HG03045 (cell line): Measurements from ENCODE around the gene SELENOF.
A peak's percentile ranks its signal among the peaks of the same experiment; 100 is the strongest.
"Not testable (repeated sequence)": the region's sequence is repeated elsewhere in the genome, so short reads cannot be mapped to it uniquely, and the experiment has no call there.

Experiments used
- ATAC-seq: cut with Tn5 transposase; IDR thresholded peaks from one replicate; pipeline ENCODE4 v1.9.1; 2021; ENCODE audit warnings: mild to moderate bottlenecking, moderate library complexity; ENCODE audit not compliant: unreplicated experiment

Gene SELENOF

GRCh38 chr1:86922445-86922844 lies 8.5 kb upstream of the SELENOF start:
- ATAC-seq, result no peak

- ATAC-seq, result no peak
These were observed 2.8 kb upstream of the SELENOF start for GRCh38 chr1:86916752-86917151.

GRCh38 chr1:86915737-86916235 lies 1.9 kb upstream of the SELENOF start:
- ATAC-seq, result no peak

- peak; percentile 23 for ATAC-seq
These were observed 1.2 kb upstream of the SELENOF start for GRCh38 chr1:86914998-86915736.

GRCh38 chr1:86914601-86914997 lies 673 bp upstream of the SELENOF start, which contains the start of gene HS2ST1:
Gene HS2ST1, plus strand, starts transcription at chr1:86914635.
- no peak for ATAC-seq

- no peak for ATAC-seq
These were observed 479 bp downstream of the SELENOF start for GRCh38 chr1:86913399-86913895.

GRCh38 chr1:86912281-86912900 lies 1.5 kb downstream of the SELENOF start:
- no peak for ATAC-seq

GRCh38 chr1:86906419-86906818 lies 7.5 kb downstream of the SELENOF start:
- ATAC-seq, result no peak

- ATAC-seq, result no peak
These were observed 8.1 kb downstream of the SELENOF start for GRCh38 chr1:86905875-86906274.

GRCh38 chr1:86899401-86899800 lies 14.5 kb downstream of the SELENOF start:
- ATAC-seq, result not testable (repeated sequence)

- ATAC-seq, result no peak
These were observed 25.6 kb downstream of the SELENOF start for GRCh38 chr1:86888327-86888726.

- ATAC-seq, result no peak
These were observed 26.3 kb downstream of the SELENOF start for GRCh38 chr1:86887479-86888162.

- no peak for ATAC-seq
These were observed 38.2 kb downstream of the SELENOF start for GRCh38 chr1:86875722-86876121.

- no peak for ATAC-seq
These were observed 41.8 kb downstream of the SELENOF start for GRCh38 chr1:86872086-86872485.

- no peak for ATAC-seq
These were observed 42.9 kb downstream of the SELENOF start for GRCh38 chr1:86871001-86871400.

- no peak for ATAC-seq
These were observed 45.4 kb downstream of the SELENOF start for GRCh38 chr1:86868477-86868876.

- not testable (repeated sequence) for ATAC-seq
These were observed 46.6 kb downstream of the SELENOF start for GRCh38 chr1:86867278-86867677.

- ATAC-seq, result no peak
These were observed 47.3 kb downstream of the SELENOF start for GRCh38 chr1:86866665-86867064.

- ATAC-seq, result no peak
These were observed 47.8 kb downstream of the SELENOF start for GRCh38 chr1:86865973-86866637.

- ATAC-seq, result no peak
These were observed 51.0 kb downstream of the SELENOF start for GRCh38 chr1:86862920-86863319.

GRCh38 chr1:86861424-86861823 lies 52.5 kb downstream of the SELENOF start:
- ATAC-seq, result no peak
